ENCODE data around the gene GNA12.

GNA12 gene

GRCh38 chr7:2880051-2880450 is 35.9 kb upstream of the GNA12 start:
- no peak for DNase-seq (ENCODE audit: low read depth in 1 of 2, low spot score in 1 of 2)
- Histone ChIP-seq H3K27ac (replicated peaks) (no peak overlapping the region), H3K4me3 (replicated peaks; ENCODE audit: insufficient read depth, low read length) (no peak overlapping the region), H3K27me3 (ENCODE audit: insufficient read depth, poor library complexity, severe bottlenecking) (no peaks in the 10 kb centered on the region)
- TF ChIP-seq REST (IDR thresholded peaks at IDR 0.05; ENCODE audit: insufficient replicate concordance, low read depth) = no peak
- TF ChIP-seq POLR2AphosphoS5 (IDR thresholded peaks at IDR 0.05; ENCODE audit: low read depth) = no peak
- TF ChIP-seq GABPA (IDR thresholded peaks at IDR 0.05; ENCODE audit: low read depth) = no peak
- no peak for TF ChIP-seq CTCF (IDR thresholded peaks at IDR 0.05; ENCODE audit: insufficient read depth, low read length)

GRCh38 chr7:2879354-2879753 is 35.2 kb upstream of the GNA12 start:
- no peaks in the 10 kb centered on the region for H3K27me3 ChIP-seq (ENCODE audit: insufficient read depth, poor library complexity, severe bottlenecking)
- no peak overlapping the region for H3K4me3 ChIP-seq (replicated peaks; ENCODE audit: insufficient read depth, low read length)
- no peak for TF ChIP-seq REST (IDR thresholded peaks at IDR 0.05; ENCODE audit: insufficient replicate concordance, low read depth)
- no peak for TF ChIP-seq CTCF (IDR thresholded peaks at IDR 0.05; ENCODE audit: insufficient read depth, low read length)
- TF ChIP-seq SPI1 (IDR thresholded peaks at IDR 0.05; ENCODE audit: borderline replicate concordance, low read depth) = no peak
- no peak for TF ChIP-seq GABPA (IDR thresholded peaks at IDR 0.05; ENCODE audit: low read depth)
- no peak overlapping the region for H3K27ac ChIP-seq (replicated peaks)
- no peak for DNase-seq (ENCODE audit: low read depth in 1 of 2, low spot score in 1 of 2)

- H3K4me3 ChIP-seq (replicated peaks; ENCODE audit: insufficient read depth, low read length) = no peak overlapping the region
- H3K27me3 ChIP-seq (ENCODE audit: insufficient read depth, poor library complexity, severe bottlenecking) = no peaks in the 10 kb centered on the region
- H3K27ac ChIP-seq (replicated peaks) = no peak overlapping the region
- TF ChIP-seq REST (IDR thresholded peaks at IDR 0.05; ENCODE audit: insufficient replicate concordance, low read depth) (no peak), POLR2AphosphoS5 (IDR thresholded peaks at IDR 0.05; ENCODE audit: low read depth) (no peak)
- DNase-seq (ENCODE audit: low read depth in 1 of 2, low spot score in 1 of 2) = no peak
Measured at GRCh38 chr7:2878306-2878705, 34.2 kb upstream of the GNA12 start.

All from HL-60 (cell line).